Vagina (tissue), 2 donors: Measurements from ENCODE around the gene CAPRIN2. TPM values are rescaled to one million over a fixed set of nuclear protein-coding genes. Genes with fewer than 3 reads are reported as not detected.

Source experiments
- DNase-seq, 2 donors: peaks; one replicate each; pipeline ENCODE4 v3.0.0-alpha.2; 2017; ENCODE audit errors: extremely low spot score in 2 of 2
- H3K27ac ChIP-seq: fragments of 200-600 bp; sonication (generic); one replicate; pipeline ENCODE4 v1.5.1; 2019
- H3K27me3 ChIP-seq: fragments of 200-600 bp; sonication (generic); one replicate; pipeline ENCODE4 v1.5.1; 2019
- H3K36me3 ChIP-seq, 2 donors: fragments of 200-600 bp; sonication (generic); one replicate each; pipeline ENCODE4 v1.5.1; 2017 to 2019
- H3K4me1 ChIP-seq: fragments of 200-600 bp; sonication (generic); one replicate; pipeline ENCODE4 v1.5.1; 2019
- H3K4me3 ChIP-seq, 2 donors: fragments of 200-600 bp; sonication (generic); 1 replicate in 1 of 2; 2 replicates in 1 of 2; pipeline ENCODE4 v1.5.1; 2016 to 2019
- H3K9me3 ChIP-seq: fragments of 200-600 bp; sonication (generic); one replicate; pipeline ENCODE4 v1.5.1; 2019
- POLR2A ChIP-seq, 2 donors: fragments of 450-650 bp; IDR thresholded peaks; one replicate each; pipeline ENCODE4 v1.6.1; 2017; ENCODE audit warnings: antibody characterized with exemption in 2 of 2, mild to moderate bottlenecking in 2 of 2, moderate library complexity in 2 of 2
- POLR2AphosphoS5 ChIP-seq, 2 donors: sonication (generic); formaldehyde crosslinking; IDR thresholded peaks; one replicate each; pipeline ENCODE4 v1.9.0; 2017; ENCODE audit warnings: antibody characterized with exemption in 2 of 2, mild to moderate bottlenecking in 2 of 2, low read depth in 1 of 2; ENCODE audit not compliant: insufficient read depth in 1 of 2
- intact Hi-C: fragments of 100-400 bp; cut with DNase I; formaldehyde crosslinking; loops from one replicate; pipeline ENCODE4 v1.15.1; 2023
- total RNA-seq: library from RNA; depleted of rRNA; stranded (reverse); fragments of >200 nt; gene quantifications from one replicate; pipeline ENCODE4 v1.2.3, GENCODE V29; 2016
- TF ChIP-seq, protein P1 (sequence below), 3 experiments: fragments of 450-650 bp in 2 of 3; fragments of 200-600 bp in 1 of 3; sonication (generic) in 1 of 3; IDR thresholded peaks; one replicate each; pipeline ENCODE4 v1.5.1; 2017 to 2019; ENCODE audit warnings: antibody characterized with exemption in 3 of 3, mild to moderate bottlenecking in 2 of 3, moderate library complexity in 2 of 3

The CAPRIN2 gene
- total RNA-seq, 1 donor from 2014 or later: 41.3 TPM

DNA sequence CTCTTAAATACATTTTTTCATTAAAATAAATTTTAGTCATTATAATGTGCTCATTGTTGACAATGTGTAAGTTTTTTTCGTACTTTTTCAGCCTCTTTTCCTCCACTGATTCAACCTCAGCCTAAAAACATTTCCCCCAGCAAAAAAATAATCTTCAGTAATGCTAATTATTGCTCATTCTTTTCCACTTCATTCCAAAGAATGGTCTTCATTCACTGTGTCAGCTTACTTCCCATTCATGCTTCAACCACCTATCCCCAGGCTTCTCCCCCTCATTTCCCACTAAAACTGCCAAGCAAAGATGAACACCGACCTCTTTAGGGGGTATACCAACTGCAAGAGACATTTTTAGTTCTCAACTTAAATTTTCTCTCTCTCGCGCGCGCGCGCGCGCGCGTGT lies 56.4 kb downstream of the CAPRIN2 start:
- no peak overlapping the region for H3K27ac ChIP-seq
- intact Hi-C loops: no loop called here
- no peaks in the 10 kb centered on the region for H3K36me3 ChIP-seq
- no peak for DNase-seq
- H3K9me3 ChIP-seq: no peaks in the 10 kb centered on the region
- H3K4me3 ChIP-seq: no peak overlapping the region
- peaks cover 19% of the 10 kb centered on the region for H3K4me1 ChIP-seq
- H3K27me3 ChIP-seq: no peaks in the 10 kb centered on the region
- no peak for TF ChIP-seq POLR2AphosphoS5 (IDR thresholded peaks at IDR 0.05; ENCODE audit: insufficient read depth in 1 of 2, low read depth in 1 of 2)
- TF ChIP-seq POLR2A (IDR thresholded peaks at IDR 0.05): no peak
- TF ChIP-seq, protein P1, sequence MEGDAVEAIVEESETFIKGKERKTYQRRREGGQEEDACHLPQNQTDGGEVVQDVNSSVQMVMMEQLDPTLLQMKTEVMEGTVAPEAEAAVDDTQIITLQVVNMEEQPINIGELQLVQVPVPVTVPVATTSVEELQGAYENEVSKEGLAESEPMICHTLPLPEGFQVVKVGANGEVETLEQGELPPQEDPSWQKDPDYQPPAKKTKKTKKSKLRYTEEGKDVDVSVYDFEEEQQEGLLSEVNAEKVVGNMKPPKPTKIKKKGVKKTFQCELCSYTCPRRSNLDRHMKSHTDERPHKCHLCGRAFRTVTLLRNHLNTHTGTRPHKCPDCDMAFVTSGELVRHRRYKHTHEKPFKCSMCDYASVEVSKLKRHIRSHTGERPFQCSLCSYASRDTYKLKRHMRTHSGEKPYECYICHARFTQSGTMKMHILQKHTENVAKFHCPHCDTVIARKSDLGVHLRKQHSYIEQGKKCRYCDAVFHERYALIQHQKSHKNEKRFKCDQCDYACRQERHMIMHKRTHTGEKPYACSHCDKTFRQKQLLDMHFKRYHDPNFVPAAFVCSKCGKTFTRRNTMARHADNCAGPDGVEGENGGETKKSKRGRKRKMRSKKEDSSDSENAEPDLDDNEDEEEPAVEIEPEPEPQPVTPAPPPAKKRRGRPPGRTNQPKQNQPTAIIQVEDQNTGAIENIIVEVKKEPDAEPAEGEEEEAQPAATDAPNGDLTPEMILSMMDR (IDR thresholded peaks at IDR 0.05): no peak

DNA sequence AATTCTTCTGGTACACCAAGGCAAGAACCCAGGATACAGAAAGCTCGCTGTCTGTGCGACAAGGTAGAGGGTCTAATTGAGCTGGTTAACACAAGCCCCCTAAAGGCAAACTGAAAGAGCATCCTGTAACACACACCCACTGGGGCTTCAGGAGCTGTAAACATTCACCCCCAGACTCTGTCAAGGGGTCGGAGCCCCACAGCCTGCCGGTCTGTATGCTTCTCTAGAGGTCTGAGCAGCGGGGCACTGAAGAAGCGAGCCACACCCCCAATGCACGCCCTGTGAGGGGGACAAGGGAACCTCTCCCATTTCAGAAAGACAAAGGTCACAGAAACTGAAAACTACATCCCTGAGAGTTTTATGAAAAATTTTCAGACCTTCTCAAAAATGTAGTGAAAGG lies 57.8 kb downstream of the CAPRIN2 start:
- Histone ChIP-seq H3K27ac (no peak overlapping the region), H3K27me3 (no peaks in the 10 kb centered on the region), H3K4me3 (no peak overlapping the region), H3K36me3 (no peaks in the 10 kb centered on the region), H3K4me1 (peaks cover 33% of the 10 kb centered on the region), H3K9me3 (no peaks in the 10 kb centered on the region)
- no peak for TF ChIP-seq POLR2A (IDR thresholded peaks at IDR 0.05)
- TF ChIP-seq, protein P1 (IDR thresholded peaks at IDR 0.05): no peak
- no peak for TF ChIP-seq POLR2AphosphoS5 (IDR thresholded peaks at IDR 0.05; ENCODE audit: insufficient read depth in 1 of 2, low read depth in 1 of 2)
- DNase-seq: no peak
- intact Hi-C loops: no loop called here

DNA sequence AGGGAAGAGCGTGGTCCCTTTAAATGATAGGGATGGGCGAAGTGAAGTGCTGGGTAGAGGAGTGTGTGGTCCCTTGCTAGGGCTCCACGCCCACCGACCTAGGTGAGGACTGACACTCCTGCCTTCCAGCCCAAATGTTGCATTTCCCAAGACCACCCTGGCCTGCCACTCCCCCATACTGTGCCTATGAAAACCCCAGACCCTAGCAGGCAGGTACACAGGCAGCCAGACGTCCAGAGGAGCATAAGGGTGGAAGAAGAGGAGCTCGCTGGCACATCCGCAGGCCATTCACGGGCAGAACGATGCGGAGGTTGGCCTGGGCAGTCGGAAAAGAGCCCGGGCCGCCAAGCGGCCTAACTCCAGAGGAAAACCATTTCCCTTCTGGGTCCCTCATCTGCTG lies 58.3 kb downstream of the CAPRIN2 start:
- H3K4me1 ChIP-seq: peaks cover 38% of the 10 kb centered on the region
- H3K27me3 ChIP-seq: no peaks in the 10 kb centered on the region
- no peak for TF ChIP-seq POLR2A (IDR thresholded peaks at IDR 0.05)
- TF ChIP-seq, protein P1 (IDR thresholded peaks at IDR 0.05): no peak
- no peak for TF ChIP-seq POLR2AphosphoS5 (IDR thresholded peaks at IDR 0.05; ENCODE audit: insufficient read depth in 1 of 2, low read depth in 1 of 2)
- H3K4me3 ChIP-seq: peak overlapping the region in 1 of 2 donors; percentile 89
- H3K9me3 ChIP-seq: no peaks in the 10 kb centered on the region
- DNase-seq: no peak
- intact Hi-C loops: no loop called here
- no peak overlapping the region for H3K27ac ChIP-seq
- no peaks in the 10 kb centered on the region for H3K36me3 ChIP-seq

DNA sequence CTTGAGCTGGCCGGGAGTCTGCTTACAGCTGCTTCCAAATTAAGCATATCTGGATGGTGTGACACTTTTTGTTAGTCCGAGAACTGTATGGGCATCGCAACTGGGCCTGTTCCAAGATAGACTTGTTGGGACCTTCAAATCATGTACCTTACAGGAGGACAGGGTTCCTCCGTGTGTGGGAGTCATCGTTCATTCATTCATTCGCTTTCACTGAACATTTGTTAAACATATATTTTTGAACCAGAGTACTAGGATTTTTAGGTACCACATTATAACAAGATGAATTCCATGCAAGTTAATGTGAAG lies 58.7 kb downstream of the CAPRIN2 start:
- peak in 1 of 2 donors; percentile 3 for TF ChIP-seq POLR2AphosphoS5 (IDR thresholded peaks at IDR 0.05; ENCODE audit: insufficient read depth in 1 of 2, low read depth in 1 of 2)
- TF ChIP-seq, protein P1 (IDR thresholded peaks at IDR 0.05): no peak
- no peak for TF ChIP-seq POLR2A (IDR thresholded peaks at IDR 0.05)
- Histone ChIP-seq H3K27me3 (no peaks in the 10 kb centered on the region), H3K36me3 (no peaks in the 10 kb centered on the region), H3K4me3 (peak overlapping the region; percentile 73 to 89), H3K4me1 (peaks cover 42% of the 10 kb centered on the region), H3K27ac (peak overlapping the region; percentile 84), H3K9me3 (no peaks in the 10 kb centered on the region)
- intact Hi-C loops: no loop called here
- DNase-seq: no peak

DNA sequence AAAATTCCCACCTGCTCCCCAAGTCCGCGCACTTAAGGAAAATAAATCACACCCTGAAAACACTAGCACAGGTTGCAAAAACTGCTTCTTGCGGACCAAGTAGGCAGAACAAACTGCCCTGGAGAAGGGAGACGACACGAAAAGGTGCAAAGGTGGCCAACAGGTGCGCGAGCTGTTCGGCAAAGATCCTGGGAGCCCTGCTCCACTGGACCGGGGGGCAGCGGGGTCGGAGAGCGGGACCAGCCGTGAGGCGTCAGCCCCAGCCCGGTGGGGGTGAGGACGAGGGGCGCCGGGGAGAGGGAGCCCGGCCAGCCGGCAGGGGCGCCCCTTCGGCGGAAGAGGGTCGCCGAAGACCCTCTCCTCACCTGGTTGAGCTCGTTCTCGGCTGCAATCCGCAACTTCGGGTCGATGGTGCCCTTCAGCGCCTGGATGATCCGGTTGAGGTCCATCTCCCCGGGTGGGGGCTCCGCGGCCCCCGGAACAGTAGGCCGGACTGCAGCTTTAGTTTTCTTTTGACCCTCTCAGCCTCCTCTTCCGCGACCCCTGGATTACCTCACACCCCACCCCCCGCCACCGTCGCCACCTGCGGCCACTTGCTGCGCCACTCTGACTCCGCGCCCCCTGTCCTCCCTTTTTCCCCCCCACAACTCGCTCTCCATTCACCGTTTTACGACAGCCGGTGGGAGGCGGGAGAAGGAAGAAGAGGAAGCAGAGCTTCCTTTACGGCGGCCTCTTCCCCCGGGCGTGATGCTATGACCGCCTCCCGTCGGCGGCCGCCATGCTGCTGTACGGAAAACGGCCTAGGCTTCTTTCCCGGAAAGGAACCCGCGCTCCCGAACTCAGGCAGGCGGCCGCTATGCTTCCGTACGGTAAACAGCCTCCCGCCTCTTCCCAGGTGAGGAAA lies 59.3 kb downstream of the CAPRIN2 start, which contains the start of gene IPO8:
TSS of gene IPO8 (minus strand) at position 671 of the 904 bp plus-strand sequence. CDS start at position 449, 222 bp downstream.
- intact Hi-C loops: no loop called here
- Histone ChIP-seq H3K36me3 (no peaks in the 10 kb centered on the region), H3K4me1 (peaks cover 45% of the 10 kb centered on the region), H3K27me3 (no peaks in the 10 kb centered on the region), H3K9me3 (no peaks in the 10 kb centered on the region), H3K27ac (peak within 1 kb of the TSS; percentile 84), H3K4me3 (peak within 1 kb of the TSS; percentile 73 to 89)
- peak in 1 of 2 donors; percentile 89 for DNase-seq
- TF ChIP-seq, protein P1 (IDR thresholded peaks at IDR 0.05): peak in 1 of 3 experiments; percentile 17
- TF ChIP-seq POLR2A (IDR thresholded peaks at IDR 0.05) (no peak), POLR2AphosphoS5 (IDR thresholded peaks at IDR 0.05; ENCODE audit: insufficient read depth in 1 of 2, low read depth in 1 of 2) (peak; percentile 57 to 71)
